A673 (cell line): ENCODE measurements around the gene CHST6. TPM values are rescaled to one million over a fixed set of nuclear protein-coding genes. Genes with fewer than 3 reads are reported as not detected.

ENCODE experiments used
- BruUV-seq: library from RNA; stranded (reverse); fragments of 400-500 nt; replicated peaks from 2 replicates; lab custom pipeline; 2021; lab: Mats Ljungman, UMichigan
- CTCF ChIA-PET: fragments of 300-600 bp; sonication (Branson Sonifier 250); formaldehyde crosslinking; loops from one replicate; lab custom pipeline; 2022; ENCODE audit warnings: antibody characterized with exemption; lab: Charles Lee
- POLR2A ChIA-PET: fragments of 300-600 bp; sonication (Branson Sonifier 250); formaldehyde crosslinking; loops from one replicate; lab custom pipeline; 2022; ENCODE audit warnings: antibody characterized with exemption; ENCODE audit not compliant: low non-redundant PET; lab: Charles Lee
- DNase-seq: peaks from one replicate; pipeline ENCODE4 v3.0.0-alpha.2; 2015; ENCODE audit warnings: low spot score
- H3K27ac ChIP-seq: fragments of 200-600 bp; sonication (generic); 2 replicates; pipeline ENCODE4 v1.5.1; 2016; ENCODE audit warnings: mixed run types, low read depth, mild to moderate bottlenecking, mixed read lengths, antibody characterized with exemption, low read length; ENCODE audit not compliant: poor library complexity, severe bottlenecking
- H3K27me3 ChIP-seq: fragments of 200-600 bp; sonication (generic); replicated peaks from 2 replicates; pipeline ENCODE4 v1.6.1; 2017; ENCODE audit warnings: mixed run types, low read depth, mild to moderate bottlenecking, mixed read lengths, antibody characterized with exemption, low read length; ENCODE audit not compliant: insufficient read depth, poor library complexity
- H3K36me3 ChIP-seq: fragments of 200-600 bp; sonication (generic); 2 replicates; pipeline ENCODE4 v1.6.1; 2016; ENCODE audit warnings: mixed run types, mild to moderate bottlenecking, mixed read lengths, antibody characterized with exemption, low read length; ENCODE audit not compliant: insufficient read depth, poor library complexity, severe bottlenecking
- H3K4me1 ChIP-seq: fragments of 200-600 bp; sonication (generic); 2 replicates; pipeline ENCODE4 v1.6.1; 2017; ENCODE audit warnings: mixed run types, mild to moderate bottlenecking, mixed read lengths, antibody characterized with exemption, low read length; ENCODE audit not compliant: insufficient read depth, poor library complexity, severe bottlenecking
- H3K4me3 ChIP-seq: fragments of 200-600 bp; sonication (generic); 2 replicates; pipeline ENCODE4 v1.5.1; 2016; ENCODE audit warnings: low read depth, mixed run types, mild to moderate bottlenecking, mixed read lengths, low read length; ENCODE audit not compliant: poor library complexity, severe bottlenecking
- H3K9me3 ChIP-seq: fragments of 200-600 bp; sonication (generic); 2 replicates; pipeline ENCODE4 v1.6.1; 2016; ENCODE audit warnings: mixed run types, low read depth, mild to moderate bottlenecking, mixed read lengths, antibody characterized with exemption, low read length; ENCODE audit not compliant: poor library complexity, severe bottlenecking
- CTCF ChIP-seq: fragments of 300-800, 200-600 bp; sonication (generic); conservative IDR thresholded peaks from 2 replicates; pipeline ENCODE4 v1.5.1; 2017; ENCODE audit warnings: low read depth, mild to moderate bottlenecking, antibody characterized with exemption, low read length, moderate library complexity, mixed read lengths
- EZH2 ChIP-seq: fragments of 200-600 bp; sonication (generic); IDR thresholded peaks from 2 replicates; pipeline ENCODE4 v1.6.1; 2017; ENCODE audit warnings: borderline replicate concordance, low read depth, mild to moderate bottlenecking, mixed read lengths, antibody characterized with exemption, low read length; ENCODE audit not compliant: poor library complexity, severe bottlenecking
- intact Hi-C: fragments of 100-400 bp; cut with micrococcal nuclease; formaldehyde crosslinking; loops from one replicate; pipeline ENCODE4 v1.10.0; 2022; ENCODE audit not compliant: unreplicated experiment
- total RNA-seq: library from RNA; stranded (reverse); gene quantifications from 2 replicates; pipeline ENCODE4 v1.2.3, GENCODE V29; 2021

The CHST6 gene
- total RNA-seq, 1 experiment from 2014 or later = 5.0 TPM

- CTCF ChIA-PET = interaction anchor here (0.5 to 0.6 kb wide), 2 partner anchors 46 to 128 kb away, joined by 3 to 5 read pairs; no protein-coding TSS in a partner anchor
- DNase-seq = peak; percentile 91
- H3K4me3 ChIP-seq = no peak overlapping the region
- H3K9me3 ChIP-seq = no peaks in the 10 kb centered on the region
- BruUV-seq = no TSS peak
- H3K27me3 ChIP-seq = no peaks in the 10 kb centered on the region
- TF ChIP-seq EZH2 (no peak), CTCF (peak; percentile 59)
- intact Hi-C loops = no loop called here
- POLR2A ChIA-PET = no interaction called here
- no peaks in the 10 kb centered on the region for H3K36me3 ChIP-seq
- no peak overlapping the region for H3K27ac ChIP-seq
- H3K4me1 ChIP-seq = peaks cover 25% of the 10 kb centered on the region
Measured at GRCh38 chr16:75491876-75492275, 3.4 kb downstream of the CHST6 start.

DNA sequence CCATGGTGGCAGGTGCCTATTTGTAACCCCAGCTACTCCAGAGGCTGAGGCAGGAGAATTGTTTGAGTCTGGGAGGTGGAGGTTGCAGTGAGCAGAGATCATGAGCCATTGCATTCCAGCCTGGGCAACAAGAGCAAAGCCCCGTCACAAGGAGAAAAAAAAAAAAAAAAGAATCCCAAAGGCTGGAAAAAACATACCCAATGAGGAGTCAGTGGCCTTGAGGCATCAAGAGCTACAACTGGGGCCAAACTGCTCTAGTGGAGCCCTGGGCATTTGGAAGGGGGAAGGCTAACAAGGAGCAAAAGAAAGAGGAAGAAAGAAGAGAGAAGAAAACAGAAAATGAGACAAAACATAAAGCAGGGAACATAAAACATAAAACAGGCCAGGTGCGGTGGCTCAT lies 6.9 kb downstream of the CHST6 start:
- Histone ChIP-seq H3K36me3 (no peaks in the 10 kb centered on the region), H3K27ac (no peak overlapping the region), H3K4me1 (peaks cover 10% of the 10 kb centered on the region), H3K27me3 (no peaks in the 10 kb centered on the region), H3K9me3 (no peaks in the 10 kb centered on the region), H3K4me3 (no peak overlapping the region)
- POLR2A ChIA-PET = no interaction called here
- intact Hi-C loops = no loop called here
- no peak for DNase-seq
- no TSS peak for BruUV-seq
- TF ChIP-seq EZH2 = no peak
- TF ChIP-seq CTCF = no peak
- CTCF ChIA-PET = interaction anchor here (0.5 kb wide), 1 partner anchor 29 kb away, joined by 4 read pairs; no protein-coding TSS in a partner anchor

- CTCF ChIA-PET = interaction anchor here (0.6 kb wide), 1 partner anchor 41 kb away, joined by 4 read pairs; no protein-coding TSS in a partner anchor
- POLR2A ChIA-PET = no interaction called here
- intact Hi-C loops = no loop called here
Measured at GRCh38 chr16:75486676-75487313, 8.4 kb downstream of the CHST6 start.

More at GRCh38 chr16:75486676-75487313, 8.4 kb downstream of the CHST6 start:
- no TSS peak for BruUV-seq
- H3K27me3 ChIP-seq = no peaks in the 10 kb centered on the region
- no peaks in the 10 kb centered on the region for H3K36me3 ChIP-seq
- H3K4me3 ChIP-seq = no peak overlapping the region
- H3K9me3 ChIP-seq = no peaks in the 10 kb centered on the region
- TF ChIP-seq EZH2 = no peak
- TF ChIP-seq CTCF = no peak
- peaks cover 2% of the 10 kb centered on the region for H3K4me1 ChIP-seq
- no peak overlapping the region for H3K27ac ChIP-seq
- no peak for DNase-seq
